GM18519 (cell line): ENCODE measurements around the gene MAP4K4.

Experiments
- ATAC-seq: cut with Tn5 transposase; IDR thresholded peaks from one replicate; pipeline ENCODE4 v1.9.1; 2021; ENCODE audit warnings: mild to moderate bottlenecking, moderate library complexity; ENCODE audit not compliant: unreplicated experiment, low FRiP score

The MAP4K4 gene

DNA sequence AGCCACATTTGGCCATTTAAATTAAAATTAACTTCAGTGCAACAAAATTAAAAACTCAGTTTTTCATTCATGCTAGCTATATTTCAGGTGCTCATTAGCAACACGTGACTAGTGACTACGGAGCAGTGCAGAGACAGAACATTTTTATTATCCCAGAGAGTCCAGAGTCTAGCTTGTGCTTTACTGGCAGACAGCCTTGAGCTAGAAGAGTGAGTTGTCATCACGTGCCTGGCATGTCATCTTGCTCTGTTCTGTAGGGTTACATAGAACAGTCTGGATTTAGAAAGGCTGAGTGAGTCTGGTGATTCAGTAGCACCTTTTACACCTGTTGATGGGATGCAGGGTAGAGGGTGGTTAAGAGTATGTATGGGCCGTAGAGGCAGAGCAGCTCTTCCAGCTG is 157.4 kb downstream of the MAP4K4 start:
- ATAC-seq: no peak

DNA sequence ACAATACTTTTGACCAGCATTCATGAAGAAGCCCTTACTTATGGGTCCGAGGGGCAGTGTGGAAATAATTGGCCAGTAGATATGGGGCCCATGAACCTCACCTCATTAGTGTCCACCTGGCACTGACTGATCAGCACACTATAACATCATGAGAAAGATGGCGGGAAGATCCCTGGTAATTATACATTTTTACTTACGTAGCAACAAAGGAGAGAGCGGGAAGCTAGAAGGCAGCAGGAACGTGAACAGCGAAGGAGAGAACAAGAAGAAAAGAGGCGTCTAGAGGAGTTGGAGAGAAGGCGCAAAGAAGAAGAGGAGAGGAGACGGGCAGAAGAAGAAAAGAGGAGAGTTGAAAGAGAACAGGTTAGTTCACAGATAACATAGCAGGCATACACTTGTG is 158.3 kb downstream of the MAP4K4 start:
- ATAC-seq: no peak

DNA sequence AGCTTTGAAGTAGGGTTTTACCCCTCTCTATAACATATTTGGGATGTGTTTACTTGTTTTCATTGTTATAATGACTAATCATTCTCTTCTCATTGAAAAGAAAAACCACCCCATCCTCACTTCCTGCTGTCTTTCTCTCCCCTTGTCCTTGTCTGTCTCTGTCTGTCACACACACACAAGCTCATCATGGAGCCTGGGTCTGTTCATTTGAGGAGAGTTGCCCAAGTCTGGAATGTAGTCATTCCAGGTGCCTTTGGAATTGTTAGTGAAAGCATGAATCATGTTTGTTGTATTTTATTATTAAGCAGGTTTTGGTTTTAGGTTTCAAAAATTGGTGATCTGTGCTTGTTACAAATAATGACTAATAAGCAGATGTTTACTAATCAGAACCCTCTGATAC is 160.7 kb downstream of the MAP4K4 start:
- ATAC-seq: no peak

DNA sequence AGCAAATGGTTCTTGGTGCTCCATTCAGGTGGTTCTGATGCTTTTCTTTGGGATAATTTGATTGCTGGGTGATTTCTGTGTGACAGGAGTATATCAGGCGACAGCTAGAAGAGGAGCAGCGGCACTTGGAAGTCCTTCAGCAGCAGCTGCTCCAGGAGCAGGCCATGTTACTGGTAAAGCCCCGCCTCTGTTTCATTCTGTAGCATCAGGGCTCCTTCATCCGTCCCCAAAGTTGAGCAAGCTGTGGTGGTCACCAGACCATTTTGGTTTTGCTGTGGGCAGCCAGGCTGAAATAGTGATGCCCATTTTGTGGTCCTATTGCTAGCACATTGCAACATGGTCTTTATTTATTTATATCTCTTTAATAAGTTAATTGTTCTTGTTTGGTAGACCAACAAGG is 161.4 kb downstream of the MAP4K4 start:
- no peak for ATAC-seq

DNA sequence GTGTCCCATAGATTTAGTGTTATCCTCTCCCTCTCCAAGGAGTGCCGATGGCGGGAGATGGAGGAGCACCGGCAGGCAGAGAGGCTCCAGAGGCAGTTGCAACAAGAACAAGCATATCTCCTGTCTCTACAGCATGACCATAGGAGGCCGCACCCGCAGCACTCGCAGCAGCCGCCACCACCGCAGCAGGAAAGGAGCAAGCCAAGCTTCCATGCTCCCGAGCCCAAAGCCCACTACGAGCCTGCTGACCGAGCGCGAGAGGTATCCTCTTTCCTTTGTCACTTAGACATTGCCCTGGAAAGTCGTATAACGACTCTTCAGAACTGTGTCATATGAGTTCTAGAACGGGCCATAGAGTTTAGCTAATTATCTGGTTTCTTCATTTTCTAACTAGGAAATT is 162.1 kb downstream of the MAP4K4 start:
- ATAC-seq: no peak

DNA sequence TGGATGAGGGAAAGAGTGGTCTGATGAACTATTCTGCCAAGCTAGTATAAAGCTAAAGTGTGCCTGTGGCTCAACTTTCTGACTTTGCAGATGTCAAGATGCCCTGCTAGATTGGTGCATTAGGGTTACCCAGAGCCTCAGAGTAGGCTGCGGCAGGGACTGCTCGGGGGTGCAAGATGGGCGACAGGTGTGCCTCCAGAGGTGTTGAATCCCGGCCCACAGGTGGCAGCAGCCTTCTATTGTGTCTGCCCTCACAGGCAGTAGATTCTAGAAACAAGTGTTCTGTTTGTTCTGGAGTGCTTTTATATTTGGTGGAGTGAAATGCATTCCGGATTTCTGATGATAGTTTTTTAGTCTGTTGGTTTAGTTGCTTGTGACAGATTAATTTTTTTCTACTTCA is 162.7 kb downstream of the MAP4K4 start:
- no peak for ATAC-seq

DNA sequence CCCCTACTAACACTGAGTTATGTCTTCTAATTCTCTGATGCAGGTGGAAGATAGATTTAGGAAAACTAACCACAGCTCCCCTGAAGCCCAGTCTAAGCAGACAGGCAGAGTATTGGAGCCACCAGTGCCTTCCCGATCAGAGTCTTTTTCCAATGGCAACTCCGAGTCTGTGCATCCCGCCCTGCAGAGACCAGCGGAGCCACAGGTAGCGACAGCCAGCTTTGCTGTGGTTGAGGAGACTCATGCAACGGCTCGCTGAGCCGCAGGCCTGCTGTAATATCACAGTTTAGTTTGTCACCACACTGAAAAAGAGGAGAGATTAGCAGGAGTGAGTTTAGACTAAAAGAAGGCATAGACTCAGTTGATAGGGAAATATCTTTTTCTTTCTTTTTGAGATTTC is 163.3 kb downstream of the MAP4K4 start:
- no peak for ATAC-seq

DNA sequence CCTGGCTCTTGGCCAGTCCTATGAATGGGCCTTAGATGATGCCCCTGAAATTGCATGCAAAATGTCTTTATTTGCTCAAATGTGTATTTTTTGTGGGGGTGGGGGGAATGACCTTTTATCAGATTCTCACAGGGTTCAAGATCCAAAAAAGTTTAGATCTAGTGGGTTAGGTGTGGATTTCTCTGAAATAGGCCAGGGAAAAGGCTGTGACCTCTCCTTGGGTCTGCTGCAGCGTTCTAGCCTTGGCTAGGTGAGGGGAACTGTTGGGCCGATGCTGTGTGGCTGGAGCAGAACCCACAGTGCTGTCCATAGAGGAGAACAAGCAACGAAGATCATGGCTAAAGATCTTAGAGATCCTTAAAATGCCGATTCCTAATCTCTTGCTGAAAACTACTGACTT is 163.9 kb downstream of the MAP4K4 start:
- ATAC-seq: no peak

DNA sequence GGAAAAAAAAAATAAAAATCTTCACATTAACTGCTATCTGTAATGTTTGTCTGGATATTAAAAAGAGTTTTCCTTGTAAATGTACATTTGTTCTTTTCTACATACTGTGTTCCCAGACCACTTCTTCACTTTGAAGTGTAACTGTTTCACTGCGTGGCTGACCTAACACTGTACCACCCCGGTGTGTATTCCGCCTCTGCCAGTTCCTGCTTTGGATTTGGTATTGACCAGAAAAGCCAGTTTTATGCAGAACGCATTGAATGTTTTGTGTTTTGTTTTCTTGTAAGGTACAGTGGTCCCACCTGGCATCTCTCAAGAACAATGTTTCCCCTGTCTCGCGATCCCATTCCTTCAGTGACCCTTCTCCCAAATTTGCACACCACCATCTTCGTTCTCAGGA is 166.0 kb downstream of the MAP4K4 start:
- no peak for ATAC-seq

DNA sequence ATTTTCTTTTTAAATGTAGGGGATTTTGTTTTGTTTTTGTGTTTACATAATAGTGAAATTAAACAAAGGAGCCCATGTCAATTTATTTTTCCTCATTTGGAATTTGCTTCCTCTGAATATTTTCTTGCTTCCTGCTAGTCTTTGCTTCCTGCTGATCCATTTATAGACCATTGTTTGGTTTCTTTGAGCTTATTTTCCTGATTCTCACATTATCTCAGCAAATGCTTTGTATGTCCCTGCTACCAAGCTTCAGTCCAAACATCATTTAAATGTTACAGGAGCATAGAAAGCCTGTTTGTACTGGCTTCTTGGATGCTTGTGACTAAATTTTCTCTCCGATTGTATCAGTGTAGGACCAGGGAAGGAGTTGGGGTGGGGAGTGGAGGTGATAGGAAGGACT is 166.9 kb downstream of the MAP4K4 start:
- no peak for ATAC-seq

DNA sequence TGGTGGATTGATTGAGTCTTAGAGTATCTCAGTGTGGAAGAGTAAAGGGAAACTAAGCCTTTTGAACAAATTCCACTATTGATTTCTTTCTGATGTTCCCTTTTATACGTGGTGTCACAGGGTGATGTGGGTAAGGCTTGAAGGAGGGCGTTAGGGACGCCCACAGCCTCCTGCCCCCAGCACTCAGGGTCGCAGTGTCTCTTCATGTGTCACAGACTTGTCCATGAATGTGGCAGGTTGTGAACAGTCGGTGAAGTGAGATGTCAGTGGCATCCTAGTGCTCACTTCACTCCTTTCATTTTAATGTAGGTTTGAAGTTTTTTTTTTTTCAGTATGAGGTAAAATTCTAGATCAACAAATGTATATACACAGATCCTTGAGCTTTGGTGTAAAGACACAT is 171.0 kb downstream of the MAP4K4 start:
- ATAC-seq: no peak

DNA sequence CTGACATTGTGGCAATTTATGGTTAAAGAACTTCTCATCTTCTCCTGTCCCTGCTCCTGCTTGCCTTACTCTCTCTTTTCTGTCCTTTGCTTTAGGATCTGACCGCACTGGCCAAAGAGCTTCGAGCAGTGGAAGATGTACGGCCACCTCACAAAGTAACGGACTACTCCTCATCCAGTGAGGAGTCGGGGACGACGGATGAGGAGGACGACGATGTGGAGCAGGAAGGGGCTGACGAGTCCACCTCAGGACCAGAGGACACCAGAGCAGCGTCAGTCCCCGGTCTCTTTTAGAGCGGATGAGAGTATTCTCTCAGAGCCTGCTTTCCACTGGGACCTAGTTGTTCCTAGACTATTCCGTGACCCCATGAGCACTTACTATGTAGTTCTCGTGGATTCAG is 172.0 kb downstream of the MAP4K4 start:
- ATAC-seq: no peak

DNA sequence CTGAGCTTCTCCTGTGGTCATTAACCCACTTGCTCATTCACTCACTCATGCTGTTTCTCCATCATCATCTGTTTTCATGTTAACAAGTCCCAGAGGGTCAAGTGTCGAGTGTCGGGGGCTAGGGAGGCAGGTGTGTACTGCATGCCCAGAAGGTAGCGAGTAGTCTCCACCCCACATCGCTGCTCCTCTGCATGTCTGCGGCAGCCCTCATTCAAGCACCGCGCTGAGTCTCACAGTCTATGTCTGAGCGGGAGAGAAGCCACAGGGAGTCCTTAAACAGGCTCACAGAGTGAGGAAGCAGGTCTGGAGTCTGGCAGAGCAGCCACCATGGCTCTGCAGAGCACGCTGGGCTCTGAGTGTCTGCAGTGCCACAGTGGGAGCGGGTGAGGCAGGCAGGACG is 172.9 kb downstream of the MAP4K4 start:
- ATAC-seq: no peak

DNA sequence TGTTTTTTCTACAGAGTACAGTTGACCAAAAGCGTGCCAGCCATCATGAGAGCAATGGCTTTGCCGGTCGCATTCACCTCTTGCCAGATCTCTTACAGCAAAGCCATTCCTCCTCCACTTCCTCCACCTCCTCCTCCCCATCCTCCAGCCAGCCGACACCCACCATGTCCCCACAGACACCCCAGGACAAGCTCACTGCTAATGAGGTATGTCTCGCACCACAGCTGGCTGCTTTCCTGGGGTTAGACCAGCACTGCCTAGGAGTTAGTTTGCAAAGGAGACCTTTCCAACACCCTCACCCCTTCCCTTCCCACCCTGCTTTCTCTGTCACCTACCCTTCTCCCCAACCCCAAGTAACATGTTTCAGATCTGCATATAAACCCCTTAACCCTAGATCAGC is 174.0 kb downstream of the MAP4K4 start:
- ATAC-seq: no peak

DNA sequence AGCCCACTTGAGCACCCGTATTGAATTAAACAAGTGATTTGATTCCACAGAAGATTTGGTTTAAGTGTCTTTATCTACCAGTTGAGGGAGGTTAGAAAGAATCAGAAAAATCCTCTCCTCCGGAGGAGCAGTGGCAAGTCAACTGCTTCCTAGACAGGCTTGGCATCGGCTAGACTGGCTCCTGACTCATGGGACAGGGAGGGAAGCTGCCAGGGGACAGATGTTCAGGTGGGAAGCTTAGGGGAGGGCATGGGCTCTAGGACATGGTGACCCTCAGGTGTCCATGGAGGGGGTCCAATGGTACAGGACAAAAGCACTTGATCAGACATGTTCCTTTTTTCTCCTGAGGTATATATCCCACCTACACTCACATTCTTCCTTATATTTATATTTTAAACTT is 175.0 kb downstream of the MAP4K4 start:
- ATAC-seq: no peak

DNA sequence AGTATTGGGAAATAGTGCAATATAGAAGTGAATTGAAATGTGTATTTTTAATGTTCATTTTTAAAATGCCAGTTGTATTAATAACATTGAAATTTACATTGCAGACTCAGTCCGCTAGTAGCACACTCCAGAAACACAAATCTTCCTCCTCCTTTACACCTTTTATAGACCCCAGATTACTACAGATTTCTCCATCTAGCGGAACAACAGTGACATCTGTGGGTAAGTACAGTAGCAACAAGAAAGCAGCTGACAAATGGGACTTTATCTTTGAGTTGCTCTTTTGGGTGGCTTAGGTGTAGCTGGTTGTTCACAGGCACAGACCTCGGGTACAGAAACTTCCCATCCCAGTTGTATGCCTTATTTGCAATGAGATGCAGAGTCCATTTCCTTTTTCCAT is 176.0 kb downstream of the MAP4K4 start:
- ATAC-seq: no peak

DNA sequence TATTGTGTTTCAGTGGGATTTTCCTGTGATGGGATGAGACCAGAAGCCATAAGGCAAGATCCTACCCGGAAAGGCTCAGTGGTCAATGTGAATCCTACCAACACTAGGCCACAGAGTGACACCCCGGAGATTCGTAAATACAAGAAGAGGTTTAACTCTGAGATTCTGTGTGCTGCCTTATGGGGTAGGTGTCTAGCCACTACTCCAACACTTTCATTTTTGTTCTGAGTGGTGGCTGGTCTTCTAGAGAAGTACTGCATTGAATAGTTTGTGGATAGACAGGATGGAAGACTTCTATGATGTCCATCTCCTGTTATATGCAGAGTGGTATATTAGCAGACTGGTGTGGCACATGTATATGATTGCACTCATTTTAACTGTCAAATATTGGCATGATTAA is 176.6 kb downstream of the MAP4K4 start:
- ATAC-seq: no peak

DNA sequence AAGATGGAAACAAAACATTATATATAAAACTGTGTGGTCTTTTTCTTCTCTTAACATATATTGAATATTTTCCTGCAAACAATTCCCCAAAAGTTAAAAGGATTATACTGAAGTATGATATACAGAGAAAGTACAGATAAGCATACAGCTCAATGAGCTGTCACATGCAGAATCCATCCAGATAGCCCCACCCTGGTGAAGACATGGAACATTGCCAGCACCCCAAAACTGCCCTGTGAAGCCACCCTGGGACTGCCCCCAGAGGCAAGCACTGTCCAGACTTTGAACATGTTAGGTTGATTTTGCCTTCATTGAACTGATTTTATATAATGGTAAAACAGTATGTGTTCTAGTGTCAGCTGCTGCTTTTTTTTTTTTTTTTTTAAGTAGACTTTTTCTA is 182.0 kb downstream of the MAP4K4 start:
- no peak for ATAC-seq

DNA sequence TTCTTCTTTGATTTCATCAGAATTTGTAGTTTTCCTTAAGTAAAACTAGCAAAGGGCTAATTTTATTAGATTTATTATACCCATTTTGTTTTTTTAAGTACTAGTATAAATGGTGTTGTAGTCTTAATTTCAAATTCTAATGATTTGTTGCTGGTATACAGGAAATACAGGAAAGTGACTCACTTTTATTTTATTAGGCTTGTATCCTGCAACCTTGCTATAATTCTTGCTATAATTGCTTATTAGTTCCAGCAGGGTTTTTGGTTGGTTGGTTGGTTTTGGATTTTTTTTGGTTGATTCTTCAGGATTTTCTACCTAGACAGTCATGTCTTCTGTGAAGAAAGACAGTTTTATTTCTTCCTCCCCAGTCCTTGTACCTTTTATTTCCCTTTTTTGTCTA is 183.6 kb downstream of the MAP4K4 start:
- ATAC-seq: no peak

DNA sequence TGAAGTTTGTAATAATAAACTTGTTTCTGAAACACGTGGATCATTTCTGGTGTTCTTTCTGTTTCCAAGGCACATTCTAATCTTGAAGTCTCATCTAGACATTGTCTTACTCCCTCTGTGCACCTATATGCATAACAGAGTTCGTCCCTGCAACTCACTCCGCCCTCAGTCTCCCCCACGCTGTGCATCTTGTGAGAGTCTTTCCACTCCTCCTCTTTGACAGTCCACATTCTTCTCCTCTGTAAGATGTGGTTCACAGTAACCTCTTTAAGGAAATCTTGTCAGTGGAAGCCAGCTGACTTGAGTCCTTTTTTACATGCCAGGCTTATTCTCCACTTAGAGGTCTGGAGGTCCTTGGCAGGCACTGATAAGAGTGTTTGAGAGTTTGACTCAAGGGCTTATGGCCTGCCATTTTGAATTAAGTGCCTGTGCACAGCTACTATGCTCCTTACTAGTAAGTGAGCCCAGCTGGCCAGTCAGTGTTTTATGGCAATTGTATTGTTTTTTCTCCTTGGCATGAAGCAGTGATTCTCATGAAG is 185.3 kb downstream of the MAP4K4 start:
- no peak for ATAC-seq

DNA sequence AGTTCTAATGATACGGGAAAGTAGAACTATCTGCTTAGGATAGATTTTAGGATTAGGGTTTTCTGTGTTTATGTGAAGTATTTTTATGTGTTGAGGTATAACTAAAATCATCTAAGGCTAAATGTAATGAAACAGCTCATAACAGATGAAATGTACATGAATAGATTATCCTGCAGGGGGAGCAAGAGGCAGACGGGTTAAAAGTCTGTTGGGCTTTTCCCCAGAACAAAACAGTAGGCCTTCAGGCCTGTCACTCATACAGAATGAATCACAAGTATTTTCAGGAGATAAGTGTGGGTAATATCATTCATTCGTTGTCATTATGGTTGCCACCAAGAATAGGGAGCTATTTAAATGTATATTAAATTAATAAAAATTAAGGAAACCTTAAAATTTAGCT is 186.4 kb downstream of the MAP4K4 start:
- ATAC-seq: no peak

DNA sequence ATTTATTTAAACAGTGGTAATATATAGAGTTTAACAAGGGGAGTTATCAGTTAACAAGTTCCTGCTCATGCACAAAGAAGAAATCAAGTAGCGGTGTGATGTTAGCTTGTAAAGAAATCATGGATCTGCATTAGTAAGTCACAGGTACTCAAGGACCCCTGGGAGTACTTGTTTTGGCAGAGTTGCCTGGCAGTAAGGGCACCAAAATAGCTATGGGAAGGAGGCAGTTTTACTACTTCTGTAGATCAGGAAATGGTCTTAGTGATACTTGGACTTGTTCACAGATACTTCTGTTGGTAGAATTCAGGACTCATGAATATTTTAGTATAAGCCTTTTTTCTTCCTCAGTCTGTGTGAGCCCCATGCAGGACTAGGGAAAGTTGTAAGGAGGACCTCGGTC is 186.9 kb downstream of the MAP4K4 start:
- ATAC-seq: no peak

DNA sequence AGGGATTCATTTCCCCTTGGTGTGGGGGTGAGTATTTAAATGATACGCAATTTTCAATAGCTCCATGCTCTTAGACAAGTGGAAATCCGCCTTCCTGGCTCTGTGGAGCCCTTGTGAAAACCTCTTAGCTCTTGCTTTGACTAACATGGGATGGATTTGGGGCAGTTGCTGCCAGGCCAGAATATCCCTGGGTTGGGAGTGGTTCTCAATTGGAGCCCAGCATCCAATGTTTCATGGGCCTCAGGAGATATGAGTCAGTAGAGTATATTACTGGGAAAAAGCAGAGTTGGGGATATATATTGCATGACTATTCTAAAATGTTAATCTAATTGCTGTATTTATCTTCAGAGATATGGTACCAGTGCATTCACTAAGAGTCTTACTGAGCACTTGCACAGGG is 189.8 kb downstream of the MAP4K4 start:
- ATAC-seq: no peak
